Lower leg skin (tissue), 3 donors: ENCODE measurements around the gene HGFAC.

Source experiments
- POLR2A ChIP-seq, 2 donors: fragments of 450-650 bp; IDR thresholded peaks; one replicate each; pipeline ENCODE4 v1.6.1; 2016 to 2017; ENCODE audit warnings: antibody characterized with exemption in 2 of 2, mild to moderate bottlenecking in 1 of 2, moderate library complexity in 1 of 2
- TF ChIP-seq, protein P1 (sequence below), 3 donors: fragments of 450-650 bp; IDR thresholded peaks; one replicate each; pipeline ENCODE4 v1.5.1; 2016; ENCODE audit warnings: antibody characterized with exemption in 3 of 3, mild to moderate bottlenecking in 3 of 3, moderate library complexity in 2 of 3

DNA sequence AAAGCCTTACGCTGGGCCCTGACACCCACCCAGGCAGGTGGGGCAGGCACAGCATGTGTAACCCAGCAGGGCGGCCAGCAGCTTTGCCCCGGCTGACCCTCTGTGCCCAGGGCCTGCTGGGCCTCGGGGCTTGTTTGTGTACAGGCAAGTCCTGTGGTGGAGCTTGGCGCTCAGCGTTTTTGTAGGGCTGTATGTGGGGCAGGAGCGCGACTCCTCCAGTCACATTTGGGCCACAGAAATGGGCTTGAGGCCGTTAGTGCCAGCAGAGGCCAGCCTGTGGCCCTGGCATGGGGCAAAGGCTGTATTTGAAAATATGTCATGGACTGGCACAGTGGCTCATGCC lies 14.7 kb upstream of the HGFAC start:
- TF ChIP-seq, protein P1, sequence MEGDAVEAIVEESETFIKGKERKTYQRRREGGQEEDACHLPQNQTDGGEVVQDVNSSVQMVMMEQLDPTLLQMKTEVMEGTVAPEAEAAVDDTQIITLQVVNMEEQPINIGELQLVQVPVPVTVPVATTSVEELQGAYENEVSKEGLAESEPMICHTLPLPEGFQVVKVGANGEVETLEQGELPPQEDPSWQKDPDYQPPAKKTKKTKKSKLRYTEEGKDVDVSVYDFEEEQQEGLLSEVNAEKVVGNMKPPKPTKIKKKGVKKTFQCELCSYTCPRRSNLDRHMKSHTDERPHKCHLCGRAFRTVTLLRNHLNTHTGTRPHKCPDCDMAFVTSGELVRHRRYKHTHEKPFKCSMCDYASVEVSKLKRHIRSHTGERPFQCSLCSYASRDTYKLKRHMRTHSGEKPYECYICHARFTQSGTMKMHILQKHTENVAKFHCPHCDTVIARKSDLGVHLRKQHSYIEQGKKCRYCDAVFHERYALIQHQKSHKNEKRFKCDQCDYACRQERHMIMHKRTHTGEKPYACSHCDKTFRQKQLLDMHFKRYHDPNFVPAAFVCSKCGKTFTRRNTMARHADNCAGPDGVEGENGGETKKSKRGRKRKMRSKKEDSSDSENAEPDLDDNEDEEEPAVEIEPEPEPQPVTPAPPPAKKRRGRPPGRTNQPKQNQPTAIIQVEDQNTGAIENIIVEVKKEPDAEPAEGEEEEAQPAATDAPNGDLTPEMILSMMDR (IDR thresholded peaks at IDR 0.05), result no peak
- TF ChIP-seq POLR2A (IDR thresholded peaks at IDR 0.05), result no peak
